H9 (cell line): ENCODE data around the gene RNF149. TPM values are rescaled to one million over a fixed set of nuclear protein-coding genes. Genes with fewer than 3 reads are reported as not detected.

Experiments used
- DNase-seq: peaks from one replicate; pipeline ENCODE4 v3.0.0-alpha.2; 2017
- H2AFZ ChIP-seq: one replicate; pipeline ENCODE4 v1.6.1; 2013; ENCODE audit warnings: mild to moderate bottlenecking, low read length, control low read depth, moderate library complexity
- H2AK5ac ChIP-seq: 2 replicates; pipeline ENCODE4 v1.6.1; 2013; ENCODE audit warnings: low read length, control low read depth, mixed read lengths; ENCODE audit not compliant: insufficient read length
- H2BK120ac ChIP-seq: one replicate; pipeline ENCODE4 v1.6.1; 2013; ENCODE audit warnings: low read depth, mild to moderate bottlenecking, low read length, control low read depth, inconsistent platforms; ENCODE audit not compliant: poor library complexity, severe bottlenecking
- H2BK12ac ChIP-seq: 2 replicates; pipeline ENCODE4 v1.6.1; 2013; ENCODE audit warnings: low read length, control low read depth, mixed read lengths, low read depth; ENCODE audit not compliant: insufficient read length
- H2BK15ac ChIP-seq: 2 replicates; pipeline ENCODE4 v1.6.1; 2013; ENCODE audit warnings: low read depth, low read length, control low read depth
- H2BK20ac ChIP-seq: one replicate; pipeline ENCODE4 v1.6.1; 2013; ENCODE audit warnings: low read depth, mild to moderate bottlenecking, low read length, control low read depth, inconsistent platforms; ENCODE audit not compliant: poor library complexity, severe bottlenecking
- H2BK5ac ChIP-seq: 2 replicates; pipeline ENCODE4 v1.6.1; 2013; ENCODE audit warnings: low read length, control low read depth, mixed read lengths; ENCODE audit not compliant: insufficient read length
- H3K14ac ChIP-seq: 2 replicates; pipeline ENCODE4 v1.6.1; 2013; ENCODE audit warnings: low read length, control low read depth; ENCODE audit not compliant: insufficient read depth
- H3K18ac ChIP-seq: 2 replicates; pipeline ENCODE4 v1.6.1; 2013; ENCODE audit warnings: low read depth, mild to moderate bottlenecking, mixed read lengths, low read length, control low read depth; ENCODE audit not compliant: insufficient read length
- H3K23ac ChIP-seq: 2 replicates; pipeline ENCODE4 v1.6.1; 2013; ENCODE audit warnings: low read length, control low read depth, mixed read lengths, low read depth; ENCODE audit not compliant: insufficient read length
- H3K23me2 ChIP-seq: 2 replicates; pipeline ENCODE4 v1.6.1; 2013; ENCODE audit warnings: low read depth, mild to moderate bottlenecking, mixed read lengths, low read length, control low read depth; ENCODE audit not compliant: insufficient read length, poor library complexity, severe bottlenecking
- H3K27ac ChIP-seq: 2 replicates; pipeline ENCODE4 v1.5.1; 2013; ENCODE audit warnings: low read length, control low read depth, mixed read lengths, low read depth; ENCODE audit not compliant: insufficient read length
- H3K27me3 ChIP-seq: 2 replicates; pipeline ENCODE4 v1.6.1; 2013; ENCODE audit warnings: low read length, control low read depth, inconsistent platforms; ENCODE audit not compliant: insufficient read depth
- H3K4ac ChIP-seq: 2 replicates; pipeline ENCODE4 v1.6.1; 2013; ENCODE audit warnings: low read depth, mild to moderate bottlenecking, control low read depth, inconsistent platforms, low read length, moderate library complexity
- H3K4me1 ChIP-seq: 2 replicates; pipeline ENCODE4 v1.6.1; 2013; ENCODE audit warnings: low read length, control low read depth, inconsistent platforms; ENCODE audit not compliant: insufficient read depth
- H3K4me2 ChIP-seq: 2 replicates; pipeline ENCODE4 v1.6.1; 2013; ENCODE audit warnings: low read length, control low read depth, mixed read lengths; ENCODE audit not compliant: insufficient read length, insufficient read depth
- H3K56ac ChIP-seq: 2 replicates; pipeline ENCODE4 v1.6.1; 2013; ENCODE audit warnings: low read depth, mild to moderate bottlenecking, mixed read lengths, low read length, control low read depth; ENCODE audit not compliant: insufficient read length
- H3K79me1 ChIP-seq: 2 replicates; pipeline ENCODE4 v1.6.1; 2013; ENCODE audit warnings: low read depth, mild to moderate bottlenecking, moderate library complexity, low read length, control low read depth, inconsistent platforms; ENCODE audit not compliant: insufficient read depth, poor library complexity, severe bottlenecking
- H3K79me2 ChIP-seq: 2 replicates; pipeline ENCODE4 v1.6.1; 2013; ENCODE audit warnings: low read length, control low read depth, inconsistent platforms; ENCODE audit not compliant: insufficient read depth
- H3K9ac ChIP-seq: 2 replicates; pipeline ENCODE4 v1.6.1; 2013; ENCODE audit warnings: low read length, control low read depth, mixed read lengths; ENCODE audit not compliant: insufficient read length; ENCODE audit errors: extremely low read depth
- H3K9me3 ChIP-seq: one replicate; pipeline ENCODE4 v1.6.1; 2013; ENCODE audit warnings: low read depth, low read length, inconsistent platforms; ENCODE audit not compliant: control insufficient read depth
- H3T11ph ChIP-seq: one replicate; pipeline ENCODE4 v1.6.1; 2013; ENCODE audit warnings: mild to moderate bottlenecking, low read length, control low read depth, inconsistent platforms
- H4K20me1 ChIP-seq: one replicate; pipeline ENCODE4 v1.6.1; 2013; ENCODE audit not compliant: control insufficient read depth, insufficient read length, insufficient read depth
- H4K5ac ChIP-seq: 2 replicates; pipeline ENCODE4 v1.6.1; 2013; ENCODE audit warnings: low read depth, mild to moderate bottlenecking, mixed read lengths, low read length, control low read depth; ENCODE audit not compliant: insufficient read length
- H4K8ac ChIP-seq: replicated peaks from 2 replicates; pipeline ENCODE4 v1.6.1; 2013; ENCODE audit warnings: low read length, control low read depth, mixed read lengths, low read depth; ENCODE audit not compliant: insufficient read length
- H4K91ac ChIP-seq: 2 replicates; pipeline ENCODE4 v1.6.1; 2013; ENCODE audit warnings: low read depth, mild to moderate bottlenecking, moderate library complexity, mixed read lengths, low read length, control low read depth; ENCODE audit not compliant: insufficient read length
- H3K27ac Mint-ChIP-seq, 3 experiments: 2 replicates in 2 of 3; 3 replicates in 1 of 3; pipeline ENCODE4 v1.8.0; 2020 to 2021; ENCODE audit warnings: mixed read lengths in 3 of 3, mild to moderate bottlenecking in 1 of 3, moderate library complexity in 1 of 3
- H3K27me3 Mint-ChIP-seq: 2 replicates; pipeline ENCODE4 v1.8.0; 2021; ENCODE audit warnings: low read depth, mild to moderate bottlenecking, moderate library complexity, mixed read lengths
- H3K36me3 Mint-ChIP-seq, 3 experiments: 2 replicates in 2 of 3; 3 replicates in 1 of 3; pipeline ENCODE4 v1.8.0; 2020 to 2021; ENCODE audit warnings: low read depth in 3 of 3, mixed read lengths in 3 of 3; ENCODE audit not compliant: insufficient read depth in 1 of 3
- H3K4me1 Mint-ChIP-seq, 2 experiments: 2 replicates each; pipeline ENCODE4 v1.8.0; 2020; ENCODE audit warnings: mixed read lengths in 2 of 2
- H3K4me3 Mint-ChIP-seq, 2 experiments: 2 replicates in 1 of 2; 3 replicates in 1 of 2; pipeline ENCODE4 v1.8.0; 2020 to 2021; ENCODE audit warnings: mild to moderate bottlenecking in 2 of 2, mixed read lengths in 2 of 2, moderate library complexity in 1 of 2
- H3K9me3 Mint-ChIP-seq, 2 experiments: 2 replicates in 1 of 2; 3 replicates in 1 of 2; pipeline ENCODE4 v1.8.0; 2020; ENCODE audit warnings: mild to moderate bottlenecking in 2 of 2, mixed read lengths in 2 of 2, moderate library complexity in 1 of 2
- CTCF ChIP-seq: fragments of 200-600 bp; sonication (generic); conservative IDR thresholded peaks from 3 replicates; pipeline ENCODE4 v1.8.0; 2021; ENCODE audit warnings: antibody characterized with exemption, mild to moderate bottlenecking
- WGBS: extraction: QIAGEN DNeasy Blood & Tissue Kit; methylation state at CpG from one replicate; pipeline ENCODE4 v1.1.7; 2013; ENCODE audit warnings: missing lambda C conversion rate, low lambda C conversion rate, mixed read lengths; ENCODE audit not compliant: insufficient read length; ENCODE audit errors: extremely low coverage; 5-methylcytosine and 5-hydroxymethylcytosine counted together
- total RNA-seq: library from RNA; stranded (reverse); gene quantifications from 2 replicates; pipeline ENCODE4 v1.2.1, GENCODE V29; 2021

The RNF149 gene
- total RNA-seq, 1 experiment from 2014 or later: 18.0 TPM

DNA sequence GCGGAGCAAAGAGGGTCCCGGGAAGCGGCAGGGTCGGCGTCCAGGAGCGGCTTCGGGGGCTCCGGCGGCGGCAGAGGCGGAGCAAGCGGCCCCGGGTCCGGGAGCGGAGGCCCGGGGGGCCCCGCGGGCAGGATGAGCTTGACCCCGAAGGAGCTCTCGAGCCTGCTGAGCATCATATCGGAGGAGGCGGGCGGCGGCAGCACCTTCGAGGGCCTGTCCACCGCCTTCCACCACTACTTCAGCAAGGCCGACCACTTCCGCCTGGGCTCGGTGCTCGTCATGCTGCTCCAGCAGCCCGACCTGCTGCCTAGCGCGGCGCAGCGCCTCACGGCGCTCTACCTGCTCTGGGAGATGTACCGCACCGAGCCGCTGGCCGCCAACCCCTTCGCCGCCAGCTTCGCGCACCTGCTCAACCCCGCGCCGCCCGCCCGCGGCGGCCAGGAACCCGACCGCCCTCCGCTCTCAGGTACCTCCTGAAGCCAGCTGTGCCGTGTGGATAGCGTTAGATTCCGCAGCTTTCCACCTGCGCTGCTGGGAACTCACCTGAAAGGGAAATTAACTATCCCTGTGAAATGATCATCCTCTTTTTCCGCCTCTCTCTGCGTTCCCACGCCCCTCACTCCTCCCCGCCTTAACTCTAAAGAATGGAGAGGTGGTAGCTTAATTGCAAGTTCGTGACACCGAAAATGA, 55.3 kb downstream of the RNF149 start:
- Histone ChIP-seq H3K23ac (no peak overlapping the region), H2AK5ac (no peak overlapping the region), H3K79me2 (peaks cover 14% of the 10 kb centered on the region; the same call in 1 of the 2 replicates), H3K4me1 (peaks cover 5% of the 10 kb centered on the region), H3K79me1 (no peaks in the 10 kb centered on the region), H3K27ac (no peak overlapping the region), H2BK15ac (no peak overlapping the region), H2AFZ (no peak overlapping the region), H4K5ac (no peak overlapping the region), H2BK12ac (no peak overlapping the region), H3K18ac (peak overlapping the region; percentile 16), H3K56ac (no peak overlapping the region), H3T11ph (no peak overlapping the region), H2BK20ac (no peak overlapping the region), H4K91ac (no peak overlapping the region), H3K23me2 (peaks cover 11% of the 10 kb centered on the region), H2BK5ac (no peak overlapping the region), H3K9ac (peak overlapping the region; percentile 85), H3K4me2 (peak overlapping the region; percentile 85), H2BK120ac (no peak overlapping the region), H3K27me3 (no peaks in the 10 kb centered on the region), H4K8ac (no peak overlapping the region), H3K14ac (peak overlapping the region; percentile 54), H4K20me1 (no peaks in the 10 kb centered on the region), H3K9me3 (no peaks in the 10 kb centered on the region), H3K4ac (no peak overlapping the region)
- DNase-seq: peak; percentile 58
- H3K4me1 Mint-ChIP-seq: peaks cover 35 to 46% of the 10 kb centered on the region in 2 experiments
- TF ChIP-seq CTCF: no peak
- H3K9me3 Mint-ChIP-seq: peaks cover 2% of the 10 kb centered on the region in 2 experiments; a peak in 3 of 5 replicates
- H3K27ac Mint-ChIP-seq: peak overlapping the region; percentile 59 to 94 (median 76)
- H3K27me3 Mint-ChIP-seq: no peaks in the 10 kb centered on the region
- whole genome bisulfite sequencing: no CpG with 5 or more reads among the region's 65 CpGs
- peaks cover 17 to 20% (median 17%) of the 10 kb centered on the region in 3 experiments for H3K36me3 Mint-ChIP-seq
- H3K4me3 Mint-ChIP-seq: peak overlapping the region; percentile 90 to 96
